Fibroblast of villous mesenchyme (primary cell): ENCODE results near the gene FAM204A. TPM values are rescaled to one million over a fixed set of nuclear protein-coding genes. Genes with fewer than 3 reads are reported as not detected.

Source experiments
- DNase-seq: peaks from one replicate; pipeline ENCODE4 v3.0.0-alpha.2; 2010; ENCODE audit warnings: low read depth
- H3K4me3 ChIP-seq: 2 replicates; pipeline ENCODE4 v1.5.1; 2011; ENCODE audit warnings: low read depth, mild to moderate bottlenecking, low read length
- total RNA-seq: library from RNA; depleted of rRNA; stranded (reverse); fragments of >200 nt; gene quantifications from 2 replicates; pipeline ENCODE4 v1.2.3, GENCODE V29; 2012
- TF ChIP-seq, protein P1 (sequence below): IDR thresholded peaks from 2 replicates; pipeline ENCODE4 v1.5.1; 2012; ENCODE audit warnings: low read depth, mild to moderate bottlenecking, low read length; ENCODE audit not compliant: insufficient read depth

FAM204A gene
- total RNA-seq, 1 donor: 48.8 TPM

GRCh38 chr10:118333871-118334270 lies 8.3 kb downstream of the FAM204A start:
- TF ChIP-seq, protein P1, sequence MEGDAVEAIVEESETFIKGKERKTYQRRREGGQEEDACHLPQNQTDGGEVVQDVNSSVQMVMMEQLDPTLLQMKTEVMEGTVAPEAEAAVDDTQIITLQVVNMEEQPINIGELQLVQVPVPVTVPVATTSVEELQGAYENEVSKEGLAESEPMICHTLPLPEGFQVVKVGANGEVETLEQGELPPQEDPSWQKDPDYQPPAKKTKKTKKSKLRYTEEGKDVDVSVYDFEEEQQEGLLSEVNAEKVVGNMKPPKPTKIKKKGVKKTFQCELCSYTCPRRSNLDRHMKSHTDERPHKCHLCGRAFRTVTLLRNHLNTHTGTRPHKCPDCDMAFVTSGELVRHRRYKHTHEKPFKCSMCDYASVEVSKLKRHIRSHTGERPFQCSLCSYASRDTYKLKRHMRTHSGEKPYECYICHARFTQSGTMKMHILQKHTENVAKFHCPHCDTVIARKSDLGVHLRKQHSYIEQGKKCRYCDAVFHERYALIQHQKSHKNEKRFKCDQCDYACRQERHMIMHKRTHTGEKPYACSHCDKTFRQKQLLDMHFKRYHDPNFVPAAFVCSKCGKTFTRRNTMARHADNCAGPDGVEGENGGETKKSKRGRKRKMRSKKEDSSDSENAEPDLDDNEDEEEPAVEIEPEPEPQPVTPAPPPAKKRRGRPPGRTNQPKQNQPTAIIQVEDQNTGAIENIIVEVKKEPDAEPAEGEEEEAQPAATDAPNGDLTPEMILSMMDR: no peak
- no peak overlapping the region for H3K4me3 ChIP-seq
- no peak for DNase-seq

DNA sequence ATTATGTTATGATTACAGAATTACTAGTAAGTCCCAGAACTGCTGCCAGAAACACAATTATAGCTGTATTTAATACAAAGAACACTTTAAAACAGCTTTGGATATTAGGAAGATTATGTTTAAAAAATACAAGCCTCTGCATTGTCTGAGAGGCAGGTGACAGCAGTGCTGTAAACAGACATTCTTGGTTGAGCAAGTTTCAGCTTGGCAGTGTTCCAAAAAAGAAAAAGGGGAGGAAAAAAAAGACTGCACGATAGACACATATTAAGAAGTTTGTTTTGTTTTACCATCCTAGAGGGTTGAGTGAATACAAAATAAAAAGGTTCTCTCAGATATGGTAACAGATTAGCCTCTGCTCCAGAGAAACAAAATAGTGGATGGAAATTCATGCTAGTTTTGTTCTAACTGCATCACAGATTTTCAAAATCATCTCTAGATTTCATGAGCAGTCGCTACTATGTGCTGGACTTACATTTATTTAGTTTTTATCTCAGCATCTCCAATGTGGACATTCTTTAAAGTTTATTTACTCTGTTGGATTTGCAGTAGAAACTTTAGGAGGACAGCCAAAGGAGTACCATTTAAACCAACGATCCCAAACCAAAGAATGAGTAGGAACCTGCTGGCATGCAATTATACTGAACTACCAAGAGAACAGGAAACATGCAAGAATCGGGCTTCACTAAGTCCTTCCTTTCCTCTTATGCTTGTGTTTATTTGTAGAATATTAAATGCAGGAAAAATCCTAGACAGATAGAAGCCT lies 9.0 kb downstream of the FAM204A start:
- H3K4me3 ChIP-seq: no peak overlapping the region
- DNase-seq: peak; percentile 28
- TF ChIP-seq, protein P1: no peak

DNA sequence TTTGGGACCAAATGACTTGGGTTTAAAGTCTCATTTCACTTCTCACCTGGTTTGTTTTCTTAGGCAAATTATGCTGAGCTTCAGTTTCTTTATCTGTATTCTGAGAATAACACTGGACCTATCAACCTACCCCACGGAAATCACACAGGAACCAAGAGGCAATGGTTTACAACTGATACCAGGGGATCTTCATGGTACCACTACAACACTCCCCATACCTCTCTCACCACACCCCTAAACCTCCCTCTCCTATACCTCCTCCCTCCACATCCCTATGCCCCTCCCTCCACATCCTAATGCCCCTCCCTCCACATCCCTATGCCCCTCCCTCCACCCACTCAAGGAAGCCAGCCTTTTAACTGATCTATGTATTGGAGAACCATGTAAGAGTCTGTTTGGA lies 9.9 kb downstream of the FAM204A start:
- no peak for DNase-seq
- TF ChIP-seq, protein P1: no peak
- no peak overlapping the region for H3K4me3 ChIP-seq

DNA sequence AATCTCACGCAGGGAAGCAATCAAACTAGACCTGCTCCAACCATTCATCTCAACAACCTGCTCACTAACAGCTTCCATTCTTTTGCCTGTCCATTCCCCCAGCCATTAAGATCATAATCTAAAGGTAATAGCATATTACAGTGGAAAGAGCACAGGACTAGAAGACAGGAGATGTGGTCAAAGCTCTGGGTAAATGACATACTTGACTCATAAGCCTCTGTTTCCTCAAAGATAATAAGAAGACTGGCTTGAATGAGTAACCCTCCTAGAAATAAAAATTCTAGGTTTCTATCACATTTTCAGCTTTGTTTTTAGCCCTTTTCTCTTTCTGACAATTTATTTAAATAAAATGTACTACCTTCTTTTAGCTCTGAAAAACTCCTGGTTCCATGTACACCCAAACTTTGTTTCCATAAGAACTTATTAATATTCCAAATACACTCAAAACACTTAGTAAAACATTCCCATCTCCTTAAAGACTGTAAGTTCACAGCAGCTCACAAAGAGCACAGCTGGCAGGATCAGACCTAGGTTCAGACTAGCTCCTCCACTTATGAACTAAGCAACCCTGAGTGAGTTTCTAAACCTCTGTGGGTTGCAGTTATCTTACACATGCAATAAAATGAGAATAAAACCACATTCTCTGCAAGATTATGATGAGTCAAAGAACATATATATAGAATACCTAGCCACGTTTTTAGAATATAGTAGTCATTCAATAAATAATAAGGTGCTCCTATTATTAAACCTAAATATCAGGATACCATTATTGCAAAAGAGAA lies 11.6 kb downstream of the FAM204A start:
- TF ChIP-seq, protein P1: no peak
- DNase-seq: no peak
- no peak overlapping the region for H3K4me3 ChIP-seq

DNA sequence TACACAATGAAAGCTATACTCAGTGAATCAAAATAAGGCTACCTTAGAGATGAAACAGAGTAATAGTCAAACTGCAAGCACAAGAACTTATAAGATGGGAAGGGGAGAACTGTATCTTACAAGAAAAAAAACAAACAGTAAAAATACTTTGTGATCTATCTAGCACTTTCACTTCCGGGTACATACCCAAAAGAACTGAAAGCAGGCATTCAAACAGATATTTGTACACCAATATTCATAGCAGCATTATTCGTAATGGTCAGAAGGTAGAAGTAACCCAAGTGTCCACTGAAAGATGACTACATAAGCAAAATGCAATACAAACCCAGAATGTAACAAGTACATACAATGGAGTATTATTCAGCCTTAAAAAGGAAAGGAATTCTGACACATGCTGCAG lies 18.0 kb downstream of the FAM204A start:
- TF ChIP-seq, protein P1: no peak
- no peak for DNase-seq
- H3K4me3 ChIP-seq: no peak overlapping the region

DNA sequence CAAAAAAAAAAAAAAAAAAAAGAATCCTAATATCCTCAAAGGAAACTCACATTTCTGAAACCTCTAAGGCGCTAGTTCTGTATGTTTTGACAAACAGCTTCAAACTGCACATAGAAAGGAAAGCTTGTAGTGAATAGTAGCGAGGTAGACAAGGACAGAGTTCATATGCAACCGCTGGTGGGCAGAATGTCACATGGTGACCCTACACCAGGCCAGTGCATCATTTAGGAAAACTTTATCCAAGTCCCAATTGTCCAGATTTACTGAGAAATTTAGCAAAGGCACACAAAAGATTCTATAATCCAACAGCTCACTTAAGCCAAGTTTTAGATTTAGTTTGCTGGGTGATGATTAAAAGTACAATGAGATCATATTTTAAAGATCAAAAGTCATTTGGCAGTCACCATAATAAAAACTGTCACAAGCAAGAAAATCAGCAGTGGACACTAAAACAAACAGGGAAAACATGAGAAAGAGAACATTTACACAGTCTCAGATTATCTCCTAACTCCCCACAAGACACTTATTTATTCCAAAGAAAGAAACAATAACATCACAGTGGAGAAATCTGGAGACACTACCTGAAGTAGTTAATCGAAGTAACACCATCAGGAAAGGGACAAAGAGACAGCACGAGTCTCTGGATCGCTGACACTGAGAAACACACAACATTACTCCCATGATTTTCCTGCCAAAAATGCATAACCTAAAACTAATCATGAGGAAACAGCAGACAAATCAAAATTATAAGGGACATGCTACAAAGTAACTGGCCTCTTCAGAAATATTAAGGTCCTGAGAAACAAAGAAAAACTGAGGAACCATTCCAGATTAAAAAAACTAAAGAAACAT lies 20.2 kb downstream of the FAM204A start:
- no peak overlapping the region for H3K4me3 ChIP-seq
- DNase-seq: no peak
- TF ChIP-seq, protein P1: no peak
